ENCODE measurements around the gene ADAMTSL5. TPM values are rescaled to one million over a fixed set of nuclear protein-coding genes. Genes with fewer than 3 reads are reported as not detected.
"Not testable (repeated sequence)": the region's sequence is repeated elsewhere in the genome, so short reads cannot be mapped to it uniquely, and the experiment has no call there.

The ADAMTSL5 gene
- total RNA-seq, 2 experiments from 2014 or later = 2.9 to 3.5 TPM

GRCh38 chr19:1539749-1540148 lies 26.9 kb upstream of the ADAMTSL5 start:
- H3K27me3 Mint-ChIP-seq = peaks cover 13% of the 10 kb centered on the region
- CTCF ChIA-PET = interaction anchor here (0.9 kb wide), 1 partner anchor 25 kb away, joined by 3 read pairs; no protein-coding TSS in a partner anchor

GRCh38 chr19:1538978-1539377 lies 26.2 kb upstream of the ADAMTSL5 start:
- H3K27ac Mint-ChIP-seq = no peak overlapping the region
- ChIA-PET POLR2A (no interaction called here), CTCF (no interaction called here)
- no peak overlapping the region for H3K4me3 Mint-ChIP-seq
- H3K27me3 Mint-ChIP-seq = peaks cover 13% of the 10 kb centered on the region
- H3K36me3 Mint-ChIP-seq (ENCODE audit: low read depth) = no peaks in the 10 kb centered on the region
- no peaks in the 10 kb centered on the region for H3K9me3 Mint-ChIP-seq
- DNase-seq = no peak
- H3K4me1 Mint-ChIP-seq = no peaks in the 10 kb centered on the region

More at GRCh38 chr19:1539749-1540148, 26.9 kb upstream of the ADAMTSL5 start:
- H3K36me3 Mint-ChIP-seq (ENCODE audit: low read depth); POLR2A ChIA-PET; H3K4me3 Mint-ChIP-seq; H3K4me1 Mint-ChIP-seq; DNase-seq; H3K27ac Mint-ChIP-seq; H3K9me3 Mint-ChIP-seq: not testable (repeated sequence)

GRCh38 chr19:1535699-1536098 lies 22.9 kb upstream of the ADAMTSL5 start:
- H3K27ac Mint-ChIP-seq; H3K4me1 Mint-ChIP-seq; POLR2A ChIA-PET; CTCF ChIA-PET; H3K27me3 Mint-ChIP-seq; H3K36me3 Mint-ChIP-seq (ENCODE audit: low read depth); H3K4me3 Mint-ChIP-seq; DNase-seq; H3K9me3 Mint-ChIP-seq: not testable (repeated sequence)

GRCh38 chr19:1534972-1535371 lies 22.2 kb upstream of the ADAMTSL5 start:
- no peaks in the 10 kb centered on the region for H3K27me3 Mint-ChIP-seq
- H3K9me3 Mint-ChIP-seq = no peaks in the 10 kb centered on the region
- CTCF ChIA-PET = no interaction called here
- no peak overlapping the region for H3K27ac Mint-ChIP-seq
- no peak overlapping the region for H3K4me3 Mint-ChIP-seq
- no peak for DNase-seq
- no peaks in the 10 kb centered on the region for H3K36me3 Mint-ChIP-seq (ENCODE audit: low read depth)
- POLR2A ChIA-PET = no interaction called here
- H3K4me1 Mint-ChIP-seq = no peaks in the 10 kb centered on the region

- no peak for DNase-seq
- Mint-ChIP-seq H3K27ac (no peak overlapping the region), H3K27me3 (no peaks in the 10 kb centered on the region), H3K4me3 (no peak overlapping the region), H3K36me3 (ENCODE audit: low read depth) (no peaks in the 10 kb centered on the region), H3K4me1 (no peaks in the 10 kb centered on the region), H3K9me3 (no peaks in the 10 kb centered on the region)
- POLR2A ChIA-PET = no interaction called here
- CTCF ChIA-PET = no interaction called here
Measured at GRCh38 chr19:1533510-1534150, 20.8 kb upstream of the ADAMTSL5 start.

DNA sequence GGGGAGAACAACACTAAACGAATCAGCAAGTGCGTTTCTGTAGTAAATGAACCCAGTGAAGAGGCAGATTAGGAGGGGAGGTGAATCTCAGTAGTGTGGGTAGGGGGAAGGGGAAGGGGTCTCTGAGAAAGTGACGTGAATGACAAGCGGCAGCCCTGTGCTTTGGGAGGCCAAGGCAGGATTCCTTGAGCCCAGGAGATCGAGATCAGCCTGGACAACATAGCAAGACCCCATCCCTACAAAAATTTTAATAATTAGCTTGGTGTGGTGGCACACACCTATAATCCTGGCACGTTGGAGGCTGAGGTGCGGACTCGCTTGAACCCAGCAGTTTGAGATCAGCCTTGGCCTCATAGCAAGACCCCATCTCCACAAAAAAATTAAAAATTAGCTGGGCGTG lies 19.2 kb upstream of the ADAMTSL5 start:
- Mint-ChIP-seq H3K4me1 (no peaks in the 10 kb centered on the region), H3K9me3 (no peaks in the 10 kb centered on the region), H3K4me3 (no peak overlapping the region), H3K36me3 (ENCODE audit: low read depth) (no peaks in the 10 kb centered on the region), H3K27ac (no peak overlapping the region), H3K27me3 (no peaks in the 10 kb centered on the region)
- no peak for DNase-seq
- ChIA-PET CTCF (no interaction called here), POLR2A (no interaction called here)

GRCh38 chr19:1531587-1531986 lies 18.8 kb upstream of the ADAMTSL5 start:
- Mint-ChIP-seq H3K4me1 (no peaks in the 10 kb centered on the region), H3K4me3 (no peak overlapping the region), H3K9me3 (no peaks in the 10 kb centered on the region), H3K27ac (no peak overlapping the region), H3K36me3 (ENCODE audit: low read depth) (no peaks in the 10 kb centered on the region), H3K27me3 (no peaks in the 10 kb centered on the region)
- DNase-seq = no peak
- ChIA-PET CTCF (no interaction called here), POLR2A (no interaction called here)

DNA sequence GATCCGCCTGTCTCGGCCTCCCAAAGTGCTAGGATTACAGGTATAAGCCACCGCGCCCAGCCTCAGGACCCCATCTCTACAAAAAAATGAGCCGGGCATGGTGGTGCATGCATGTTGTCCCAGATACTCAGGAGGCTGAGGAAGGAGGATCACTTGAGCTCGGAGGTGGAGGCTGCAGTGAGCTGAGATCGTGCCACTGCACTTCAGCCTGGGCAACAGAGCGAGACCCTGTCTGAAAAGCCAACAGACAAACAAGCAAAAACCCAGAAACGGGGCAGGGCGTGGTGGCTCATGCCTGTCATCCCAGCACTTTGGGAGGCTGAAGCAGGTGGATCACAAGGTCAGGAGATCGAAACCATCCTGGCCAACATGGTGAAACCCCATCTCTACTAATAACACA lies 18.0 kb upstream of the ADAMTSL5 start:
- POLR2A ChIA-PET; H3K27ac Mint-ChIP-seq; H3K4me1 Mint-ChIP-seq; H3K9me3 Mint-ChIP-seq; H3K27me3 Mint-ChIP-seq; H3K4me3 Mint-ChIP-seq; CTCF ChIA-PET; H3K36me3 Mint-ChIP-seq (ENCODE audit: low read depth); DNase-seq: not testable (repeated sequence)

- H3K4me3 Mint-ChIP-seq = no peak overlapping the region
- H3K9me3 Mint-ChIP-seq = no peaks in the 10 kb centered on the region
- H3K36me3 Mint-ChIP-seq (ENCODE audit: low read depth) = peaks cover 2% of the 10 kb centered on the region
- peaks cover 15% of the 10 kb centered on the region for H3K27me3 Mint-ChIP-seq
- H3K27ac Mint-ChIP-seq = no peak overlapping the region
- H3K4me1 Mint-ChIP-seq = peaks cover 3% of the 10 kb centered on the region
- no peak for DNase-seq
- POLR2A ChIA-PET = no interaction called here
- CTCF ChIA-PET = no interaction called here
Measured at GRCh38 chr19:1529430-1529816, 16.6 kb upstream of the ADAMTSL5 start.

DNA sequence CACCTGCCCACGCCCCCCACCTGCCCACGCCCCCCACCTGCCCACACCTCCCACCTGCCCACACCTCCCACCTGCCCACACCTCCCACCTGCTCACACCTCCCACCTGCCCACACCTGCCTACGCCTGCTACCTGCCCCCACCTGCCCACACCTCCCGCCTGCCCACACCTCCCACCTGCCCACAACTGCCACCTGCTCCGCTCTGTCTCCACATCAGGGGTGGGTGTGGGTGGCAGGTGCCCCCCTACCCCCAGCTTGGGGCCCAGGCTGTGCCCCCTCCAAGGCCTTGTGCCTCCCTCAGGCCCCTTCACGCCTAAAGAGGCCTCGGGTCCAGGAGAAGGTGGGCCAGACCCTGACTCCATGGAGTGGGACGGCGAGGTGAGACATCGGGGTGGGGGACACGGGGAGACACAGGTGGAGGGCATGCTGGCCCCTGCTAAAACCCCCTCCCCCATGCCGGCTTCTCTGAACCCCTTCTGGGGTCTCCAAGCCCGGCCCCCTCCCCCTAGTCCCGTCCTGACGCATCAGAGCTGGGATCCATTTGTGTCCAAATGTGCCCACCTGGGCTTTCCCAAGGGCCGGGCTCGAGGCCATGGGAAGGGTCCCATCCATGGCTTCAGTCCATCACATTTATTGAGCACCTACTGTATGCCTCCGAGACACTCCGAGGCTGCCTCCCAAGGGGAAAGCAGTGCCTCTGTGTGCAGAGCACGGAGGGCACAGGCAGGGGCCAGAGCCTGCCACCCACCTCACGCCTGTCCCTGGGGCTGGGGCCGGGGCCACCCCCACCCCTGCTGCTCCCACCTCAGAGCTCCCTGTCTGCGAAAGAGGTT lies 16.0 kb upstream of the ADAMTSL5 start:
- H3K27me3 Mint-ChIP-seq = peaks cover 17% of the 10 kb centered on the region
- no peak for DNase-seq
- peaks cover 3% of the 10 kb centered on the region for H3K36me3 Mint-ChIP-seq (ENCODE audit: low read depth)
- H3K4me3 Mint-ChIP-seq = no peak overlapping the region
- no peaks in the 10 kb centered on the region for H3K9me3 Mint-ChIP-seq
- CTCF ChIA-PET = no interaction called here
- POLR2A ChIA-PET = no interaction called here
- H3K4me1 Mint-ChIP-seq = peaks cover 4% of the 10 kb centered on the region
- no peak overlapping the region for H3K27ac Mint-ChIP-seq

- H3K4me1 Mint-ChIP-seq = peaks cover 4% of the 10 kb centered on the region
- H3K27ac Mint-ChIP-seq = no peak overlapping the region
- CTCF ChIA-PET = no interaction called here
- DNase-seq = no peak
- H3K27me3 Mint-ChIP-seq = peaks cover 24% of the 10 kb centered on the region
- POLR2A ChIA-PET = no interaction called here
- peaks cover 3% of the 10 kb centered on the region for H3K36me3 Mint-ChIP-seq (ENCODE audit: low read depth)
- H3K9me3 Mint-ChIP-seq = no peaks in the 10 kb centered on the region
- no peak overlapping the region for H3K4me3 Mint-ChIP-seq
Measured at GRCh38 chr19:1527650-1528309, 15.0 kb upstream of the ADAMTSL5 start.

- no peak for DNase-seq
- ChIA-PET POLR2A (no interaction called here), CTCF (no interaction called here)
- Mint-ChIP-seq H3K4me3 (no peak overlapping the region), H3K27me3 (peaks cover 25% of the 10 kb centered on the region), H3K27ac (no peak overlapping the region), H3K9me3 (no peaks in the 10 kb centered on the region), H3K4me1 (peaks cover 4% of the 10 kb centered on the region), H3K36me3 (ENCODE audit: low read depth) (peaks cover 3% of the 10 kb centered on the region)
Measured at GRCh38 chr19:1526979-1527649, 14.3 kb upstream of the ADAMTSL5 start.

DNA sequence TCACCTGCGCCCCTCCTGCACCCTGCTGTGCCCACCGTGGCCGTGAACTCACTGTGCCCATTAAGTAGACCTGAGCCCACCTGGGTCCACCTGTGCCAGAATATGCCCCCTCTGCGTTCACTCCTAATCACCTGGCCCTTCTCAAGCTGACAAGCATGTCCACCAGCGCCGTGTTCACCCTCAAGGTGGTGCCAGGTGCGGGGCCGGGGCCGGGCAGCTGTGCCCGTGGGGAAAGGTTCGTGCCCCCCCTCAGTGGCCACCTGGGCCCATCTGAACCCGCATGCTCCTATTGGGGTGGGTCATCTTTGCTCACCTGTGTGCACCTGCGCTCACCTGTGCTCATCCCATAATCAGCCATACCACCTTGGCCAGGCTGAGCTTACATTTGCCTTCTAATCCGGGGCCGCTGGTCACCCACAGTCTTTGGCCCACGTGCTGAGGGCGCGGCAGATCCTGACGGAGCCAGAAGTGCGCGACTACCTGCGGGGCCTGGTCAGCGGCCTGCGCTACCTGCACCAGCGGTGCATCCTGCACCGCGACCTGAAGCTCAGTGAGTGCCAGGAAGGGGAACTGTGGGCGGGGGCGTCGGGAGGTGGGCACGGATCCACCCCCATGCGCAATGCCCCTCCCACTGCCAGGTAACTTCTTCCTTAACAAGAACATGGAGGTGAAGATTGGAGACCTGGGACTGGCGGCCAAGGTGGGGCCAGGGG lies 13.4 kb upstream of the ADAMTSL5 start:
- DNase-seq = no peak
- H3K4me1 Mint-ChIP-seq = peaks cover 4% of the 10 kb centered on the region
- H3K4me3 Mint-ChIP-seq = no peak overlapping the region
- H3K27me3 Mint-ChIP-seq = peaks cover 27% of the 10 kb centered on the region
- H3K36me3 Mint-ChIP-seq (ENCODE audit: low read depth) = peaks cover 3% of the 10 kb centered on the region
- POLR2A ChIA-PET = no interaction called here
- no peak overlapping the region for H3K27ac Mint-ChIP-seq
- H3K9me3 Mint-ChIP-seq = no peaks in the 10 kb centered on the region
- CTCF ChIA-PET = no interaction called here

Measured in activated CD4-positive, alpha-beta memory T cell treated with anti-CD3 and anti-CD28 coated beads, Interleukin-2, amount 10 ng/mL, durations not matched to agents 7 days and 5 days (primary cell).